HG03342 (cell line): Measurements from ENCODE around the gene LDLR.
"Not testable (repeated sequence)": the region's sequence is repeated elsewhere in the genome, so short reads cannot be mapped to it uniquely, and the experiment has no call there.

Source experiments
- ATAC-seq: cut with Tn5 transposase; IDR thresholded peaks from one replicate; pipeline ENCODE4 v1.9.1; 2021; ENCODE audit warnings: mild to moderate bottlenecking, moderate library complexity; ENCODE audit not compliant: unreplicated experiment

Gene LDLR

GRCh38 chr19:11169896-11170678 lies 80.8 kb downstream of the LDLR start:
- no peak for ATAC-seq

GRCh38 chr19:11171144-11171543 lies 81.9 kb downstream of the LDLR start:
- ATAC-seq, result no peak

- ATAC-seq, result no peak
Observed at GRCh38 chr19:11172576-11172975, 83.3 kb downstream of the LDLR start.

- ATAC-seq, result no peak
Observed at GRCh38 chr19:11173516-11174155, 84.4 kb downstream of the LDLR start.

GRCh38 chr19:11174336-11174735 lies 85.1 kb downstream of the LDLR start:
- no peak for ATAC-seq

- no peak for ATAC-seq
Observed at GRCh38 chr19:11175920-11176319, 86.7 kb downstream of the LDLR start.

GRCh38 chr19:11176466-11177193 lies 87.4 kb downstream of the LDLR start:
- no peak for ATAC-seq

GRCh38 chr19:11177592-11177991 lies 88.3 kb downstream of the LDLR start:
- ATAC-seq, result no peak

- not testable (repeated sequence) for ATAC-seq
Observed at GRCh38 chr19:11179145-11179465, 89.8 kb downstream of the LDLR start.

GRCh38 chr19:11179716-11180297 lies 90.5 kb downstream of the LDLR start:
- ATAC-seq, result no peak

- no peak for ATAC-seq
Observed at GRCh38 chr19:11180346-11180745, 91.1 kb downstream of the LDLR start.

- not testable (repeated sequence) for ATAC-seq
Observed at GRCh38 chr19:11180975-11181374, 91.7 kb downstream of the LDLR start.

- ATAC-seq, result no peak
Observed at GRCh38 chr19:11181488-11181887, 92.2 kb downstream of the LDLR start.
